Measurements from ENCODE around the gene STRIP1. TPM values are rescaled to one million over a fixed set of nuclear protein-coding genes. Genes with fewer than 3 reads are reported as not detected.

The STRIP1 gene
- total and polyA plus RNA-seq, 10 of the 15 experiments (the other 5 are each of a cell fraction or from before 2014, with no cell fraction given), result 6.3 to 26.6 (median 18.0) TPM

- TF ChIP-seq REST (IDR thresholded peaks at IDR 0.05; ENCODE audit: low read depth, low read length), result no peak
Measured at GRCh38 chr1:110012100-110012780, 22.2 kb upstream of the STRIP1 start (continued).

GRCh38 chr1:110017792-110018191, 16.6 kb upstream of the STRIP1 start:
- Histone ChIP-seq H3K4me3 (no peak overlapping the region), H3K4me2 (ENCODE audit: control insufficient read depth, insufficient read depth) (no peak overlapping the region), H3K4me1 (ENCODE audit: control insufficient read depth, insufficient read depth, low read length) (peaks cover 1% of the 10 kb centered on the region), H3K79me2 (ENCODE audit: control insufficient read depth, insufficient read depth, low read length) (no peaks in the 10 kb centered on the region), H2AFZ (ENCODE audit: control insufficient read depth, low read depth, low read length) (no peak overlapping the region), H3K36me3 (ENCODE audit: control insufficient read depth in 2 of 2, insufficient read depth in 2 of 2, low read length in 1 of 2) (peaks cover 11 to 54% of the 10 kb centered on the region in 2 experiments), H3K27ac (ENCODE audit: control insufficient read depth, insufficient read depth) (no peak overlapping the region), H3K9ac (ENCODE audit: control insufficient read depth, insufficient read depth, low read length) (no peak overlapping the region), H3K9me3 (replicated peaks; ENCODE audit: control insufficient read depth, insufficient read depth, low read length) (no peaks in the 10 kb centered on the region), H4K20me1 (ENCODE audit: control insufficient read depth, insufficient read depth) (no peaks in the 10 kb centered on the region), H3K27me3 (replicated peaks in 1 of 2; ENCODE audit: control insufficient read depth in 2 of 2, insufficient read depth in 2 of 2, low read length in 1 of 2) (no peaks in the 10 kb centered on the region)
- POLR2A ChIA-PET, result no interaction called here
- FAIRE-seq (no peak), DNase-seq (ENCODE audit: low read depth, low spot score) (no peak), ATAC-seq (no peak)
- in situ Hi-C loops (cut with MboI), result no loop called here
- RAD21 ChIA-PET (ENCODE audit: unreplicated experiment), result no interaction called here
- CTCF ChIA-PET, result interaction anchor here (0.7 to 7.9 kb wide), 2 partner anchors 12 to 47 kb away, joined by 3 to 57 read pairs; no protein-coding TSS in a partner anchor
- SMC1A ChIA-PET (ENCODE audit: uncharacterized antibody, unreplicated experiment), result interaction anchor here (2.2 kb wide), 1 partner anchor 11 kb away, joined by 5 read pairs; no protein-coding TSS in a partner anchor
- BruUV-seq (replicated peaks), result no TSS peak
- 100% methylated on average over 3 of the region's 3 CpGs for WGBS (ENCODE audit: insufficient coverage, insufficient replicate concordance, low lambda C conversion rate, missing lambda C conversion rate)
- intact Hi-C loops (cut with micrococcal nuclease; ENCODE audit: unreplicated experiment), result no loop called here
- no peak for TF ChIP-seq USF1 (IDR thresholded peaks at IDR 0.05; ENCODE audit: borderline replicate concordance, extremely low read length, insufficient read depth, low read depth, low read length)
- TF ChIP-seq NKRF (conservative IDR thresholded peaks at IDR 0.05), result no peak
- TF ChIP-seq ZNF207 (IDR thresholded peaks at IDR 0.05; ENCODE audit: borderline replicate concordance), result no peak
- TF ChIP-seq CBX5 (IDR thresholded peaks at IDR 0.05; ENCODE audit: low read depth), result no peak
- TF ChIP-seq RFX5 (IDR thresholded peaks at IDR 0.05; ENCODE audit: low read depth, low read length), result no peak
- TF ChIP-seq TCF12 (IDR thresholded peaks at IDR 0.05; ENCODE audit: low read depth, low read length), result no peak
- no peak for TF ChIP-seq SPI1 (IDR thresholded peaks at IDR 0.05; ENCODE audit: borderline replicate concordance, insufficient read depth, low read depth, low read length)
- TF ChIP-seq ZBTB33 (IDR thresholded peaks at IDR 0.05), result no peak
- TF ChIP-seq SRF (IDR thresholded peaks at IDR 0.05; ENCODE audit: low read depth in 2 of 2, low read length in 2 of 2), result no peak
- no peak for TF ChIP-seq EED (IDR thresholded peaks at IDR 0.05; ENCODE audit: low read depth)
- no peak for TF ChIP-seq RAD21 (IDR thresholded peaks at IDR 0.05; ENCODE audit: insufficient read depth, low read depth, low read length)
